Cardiac septum (tissue), 1 donor: ENCODE data around the gene ERVV-1. TPM values are rescaled to one million over a fixed set of nuclear protein-coding genes. Genes with fewer than 3 reads are reported as not detected.
"Not testable (repeated sequence)": the region's sequence is repeated elsewhere in the genome, so short reads cannot be mapped to it uniquely, and the experiment has no call there.

Experiments
- DNase-seq: peaks from one replicate; pipeline ENCODE4 v3.0.0-alpha.2; 2020; ENCODE audit warnings: low spot score
- intact Hi-C: fragments of 100-400 bp; cut with DNase I; formaldehyde crosslinking; loops from one replicate; pipeline ENCODE4 v1.14.0; 2022
- total RNA-seq: library from RNA; stranded (reverse); fragmentation: NEBNext Ultra II Directional; extraction: Animal tissue kit (Norgen Biotek cat#: 25700); gene quantifications from one replicate; pipeline ENCODE4 v1.2.1, GENCODE V29; 2021
- donor health status: DM: no; HTN: no; CAD: no.

The ERVV-1 gene
- total RNA-seq, 1 donor from 2014 or later, result not detected

- intact Hi-C loops, result no loop called here
- no peak for DNase-seq
Measured at GRCh38 chr19:53015159-53015558, 1.4 kb downstream of the ERVV-1 start.

GRCh38 chr19:53015730-53016129 is 2.0 kb downstream of the ERVV-1 start:
- no peak for DNase-seq
- intact Hi-C loops, result no loop called here

- no peak for DNase-seq
- intact Hi-C loops, result no loop called here
Measured at GRCh38 chr19:53019684-53020083, 6.0 kb downstream of the ERVV-1 start.

- intact Hi-C loops, DNase-seq: not testable (repeated sequence)
Measured at GRCh38 chr19:53028306-53028705, 14.6 kb downstream of the ERVV-1 start.

DNA sequence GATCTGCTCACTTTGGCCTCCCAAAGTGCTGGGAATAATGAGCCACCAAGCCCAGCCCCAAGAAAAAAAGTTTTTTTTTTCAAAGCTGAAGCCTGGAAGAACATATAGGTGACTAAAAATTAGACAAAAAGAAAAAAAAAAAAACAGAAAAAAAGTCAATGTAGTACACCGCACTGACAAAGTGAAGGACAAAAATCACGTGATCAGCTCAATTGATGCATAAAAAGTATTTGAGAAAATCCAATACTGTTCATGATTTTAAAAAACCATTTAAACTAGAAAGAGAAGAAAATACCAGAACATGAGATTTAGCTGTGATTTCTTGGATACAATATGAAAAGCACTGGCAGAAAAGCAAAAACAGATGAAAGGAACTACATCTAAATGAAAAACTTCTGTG is 20.3 kb downstream of the ERVV-1 start:
- intact Hi-C loops, result no loop called here
- DNase-seq, result no peak

- no peak for DNase-seq
- intact Hi-C loops, result no loop called here
Measured at GRCh38 chr19:53034948-53035675, 21.4 kb downstream of the ERVV-1 start.

DNA sequence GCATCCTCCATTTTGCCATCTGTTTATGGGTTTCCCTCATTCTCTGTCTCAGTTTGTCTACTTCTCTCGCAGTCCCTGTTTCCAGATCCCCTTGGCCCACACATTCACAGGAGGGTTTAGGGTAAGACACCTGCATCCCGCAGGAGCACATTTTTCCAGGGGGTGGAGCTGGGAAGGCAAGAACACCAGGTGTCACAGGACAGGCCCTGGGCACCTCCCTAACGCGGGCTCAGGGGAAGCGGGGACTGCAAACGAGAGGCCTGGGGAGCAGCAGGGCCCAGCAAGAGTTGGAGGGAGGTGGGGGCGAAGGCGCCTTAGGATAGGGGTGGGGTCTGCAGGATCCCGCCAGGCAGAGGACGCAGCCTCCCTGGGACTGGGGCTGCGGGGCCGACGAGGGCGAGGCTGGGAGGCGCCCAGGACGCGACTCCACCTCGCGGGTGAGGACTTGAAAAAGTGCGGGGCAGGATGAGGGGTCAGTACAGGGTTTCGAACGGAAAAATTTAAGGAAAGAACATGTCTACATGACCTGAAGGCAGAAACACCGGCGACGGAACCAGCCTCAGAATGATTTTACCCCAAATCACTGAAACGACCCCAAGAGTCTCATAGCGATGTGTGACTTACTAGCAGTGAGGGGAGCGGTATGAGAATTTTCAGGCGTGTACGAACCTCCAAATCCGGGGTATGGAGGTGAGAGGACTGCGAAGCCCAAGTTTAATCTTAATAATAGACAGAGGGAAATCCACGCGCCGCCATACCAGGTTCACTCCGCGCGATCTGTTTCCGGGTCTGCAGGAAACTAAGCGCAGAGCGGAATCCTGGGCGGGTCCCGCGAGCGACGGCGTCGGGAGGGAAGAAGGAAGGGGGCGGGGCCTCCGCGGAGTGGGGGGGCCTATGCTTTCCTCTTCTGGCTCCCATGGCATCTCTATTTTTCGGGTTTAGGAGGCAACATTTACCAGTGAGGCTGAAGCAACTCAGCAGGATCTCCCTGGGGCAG is 23.7 kb downstream of the ERVV-1 start:
- intact Hi-C loops, result no loop called here
- DNase-seq, result peak; percentile 79

- intact Hi-C loops, result no loop called here
- no peak for DNase-seq
Measured at GRCh38 chr19:53041366-53041765, 27.6 kb downstream of the ERVV-1 start.

GRCh38 chr19:53045536-53045935 is 31.8 kb downstream of the ERVV-1 start:
- no peak for DNase-seq
- intact Hi-C loops, result no loop called here

GRCh38 chr19:53047379-53047778 is 33.7 kb downstream of the ERVV-1 start:
- intact Hi-C loops, result no loop called here
- no peak for DNase-seq

- intact Hi-C loops, result no loop called here
- no peak for DNase-seq
Measured at GRCh38 chr19:53055117-53055516, 41.4 kb downstream of the ERVV-1 start.

DNA sequence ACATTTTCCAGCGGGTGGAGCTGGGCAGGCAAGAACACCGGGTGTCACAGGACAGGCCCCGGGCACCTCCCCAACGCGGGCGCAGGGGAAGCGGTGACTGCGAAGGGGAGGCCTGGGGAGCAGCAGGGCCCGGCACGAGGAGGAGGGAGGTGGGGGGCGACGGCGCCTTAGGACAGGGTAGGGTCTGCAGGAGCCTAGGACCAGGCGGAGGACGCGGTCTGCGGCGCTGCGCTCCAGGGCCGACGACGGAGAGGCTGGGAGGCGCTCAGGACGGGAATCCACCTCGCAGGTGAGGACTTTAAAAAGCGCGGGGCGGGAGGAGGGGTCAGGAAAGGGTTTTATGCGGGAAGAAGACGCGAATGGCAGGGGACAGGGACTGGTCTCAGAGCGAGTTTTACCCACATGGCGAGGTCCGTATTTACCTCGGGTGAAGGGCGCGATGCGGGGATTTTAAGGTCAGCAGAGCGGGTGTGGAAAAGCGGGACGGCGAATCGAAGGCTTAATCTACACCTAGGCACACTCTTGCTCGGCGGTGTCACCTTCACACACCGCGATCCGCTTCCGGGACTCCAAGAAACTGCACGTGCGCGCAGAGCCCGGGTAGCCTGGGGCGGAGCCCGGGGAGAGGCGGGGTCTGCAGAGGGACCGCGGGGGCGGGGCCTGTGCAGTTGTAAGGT is 44.3 kb downstream of the ERVV-1 start:
- no peak for DNase-seq
- intact Hi-C loops, result no loop called here

Other genes starting within 250 kb of the ERVV-1 start
- 2.2 TPM for gene ZNF600, start 227.1 kb upstream of the ERVV-1 start, total RNA-seq
- gene ZNF28, start 192.3 kb upstream of the ERVV-1 start, total RNA-seq, result 8.0 TPM
- gene ZNF468, start 156.3 kb upstream of the ERVV-1 start, total RNA-seq, result 7.8 TPM
- 9.2 TPM for gene ZNF320, start 116.3 kb upstream of the ERVV-1 start, total RNA-seq
- gene ZNF888, start 90.5 kb upstream of the ERVV-1 start, total RNA-seq, result 1.3 TPM
- gene ZNF816, start 51.0 kb upstream of the ERVV-1 start, total RNA-seq, result 5.2 TPM
- gene ERVV-2, start 30.8 kb downstream of the ERVV-1 start, total RNA-seq, result not detected
- gene ZNF160, start 89.5 kb downstream of the ERVV-1 start, total RNA-seq, result 16.8 TPM
- 20.9 TPM for gene ZNF415, start 119.0 kb downstream of the ERVV-1 start, total RNA-seq
- gene ZNF347, start 145.1 kb downstream of the ERVV-1 start, total RNA-seq, result 7.7 TPM
- gene ZNF665, start 179.4 kb downstream of the ERVV-1 start, total RNA-seq, result 1.3 TPM
- 20.2 TPM for gene ZNF677, start 241.0 kb downstream of the ERVV-1 start, total RNA-seq
- not detected for gene VN1R2, start 244.4 kb downstream of the ERVV-1 start, total RNA-seq